B cell (primary cell): Measurements from ENCODE around the gene TSC22D1. TPM values are rescaled to one million over a fixed set of nuclear protein-coding genes. Genes with fewer than 3 reads are reported as not detected.

Experiments used
- ATAC-seq: fragments of 200-7000 bp; cut with Tn5 transposase; one replicate; pipeline ENCODE4 v1.10.0; 2021; ENCODE audit warnings: low read depth, mild to moderate bottlenecking, moderate number of reproducible peaks, moderate library complexity
- CTCF ChIA-PET: fragments of 350-600 bp; sonication (Branson Sonifier 250); formaldehyde crosslinking; loops from one replicate; lab custom pipeline; 2021; ENCODE audit warnings: antibody characterized with exemption, inconsistent platforms; lab: Charles Lee
- POLR2A ChIA-PET: fragments of 350-600 bp; sonication (Branson Sonifier 250); formaldehyde crosslinking; loops from one replicate; lab custom pipeline; 2021; ENCODE audit warnings: antibody characterized with exemption; lab: Charles Lee
- DNase-seq: peaks from one replicate; pipeline ENCODE4 v3.0.0; 2013
- H2AFZ ChIP-seq: 2 replicates; pipeline ENCODE4 v1.6.1; 2012; ENCODE audit warnings: mild to moderate bottlenecking, low read depth, low read length; ENCODE audit not compliant: insufficient read depth, poor library complexity, severe bottlenecking
- H3K27ac ChIP-seq, 2 donors: 1 replicate in 1 of 2; 2 replicates in 1 of 2; pipeline ENCODE4 v1.5.1; 2012 to 2013; ENCODE audit warnings: low read length in 2 of 2, mild to moderate bottlenecking in 2 of 2, moderate library complexity in 1 of 2
- H3K27me3 ChIP-seq, 4 experiments: fragments of 200-600 bp in 1 of 4; sonication (generic) in 1 of 4; replicated peaks in 1 of 4; 1 replicate in 2 of 4; 2 replicates in 2 of 4; pipeline versions ENCODE4 v1.6.1 to v1.7.0; 2013 to 2016; ENCODE audit warnings: low read length in 3 of 4, mild to moderate bottlenecking in 2 of 4, mixed read lengths in 1 of 4, moderate library complexity in 1 of 4; ENCODE audit not compliant: insufficient read depth in 4 of 4, control insufficient read depth in 3 of 4; ENCODE audit errors: control extremely low read depth in 1 of 4
- H3K36me3 ChIP-seq, 2 experiments: replicated peaks in 1 of 2; 1 replicate in 1 of 2; 2 replicates in 1 of 2; pipeline versions ENCODE4 v1.6.1 to v1.7.1; 2013; ENCODE audit warnings: low read length in 1 of 2; ENCODE audit not compliant: insufficient read depth in 2 of 2, control insufficient read depth in 1 of 2; ENCODE audit errors: control extremely low read depth in 1 of 2, extremely low read depth in 1 of 2
- H3K4me1 ChIP-seq, 2 donors: fragments of 200-600 bp in 1 of 2; sonication (generic) in 1 of 2; 1 replicate in 1 of 2; 2 replicates in 1 of 2; pipeline versions ENCODE4 v1.5.1 to v1.6.1; 2013 to 2017; ENCODE audit warnings: low read length in 2 of 2; ENCODE audit not compliant: control insufficient read depth in 2 of 2, insufficient read depth in 2 of 2
- H3K4me2 ChIP-seq: replicated peaks from 2 replicates; pipeline ENCODE3; 2012; ENCODE audit warnings: mild to moderate bottlenecking, low read depth, low read length; ENCODE audit not compliant: poor library complexity, severe bottlenecking
- H3K4me3 ChIP-seq, 5 experiments: fragments of 200-600 bp in 1 of 5; sonication (generic) in 1 of 5; 1 replicate in 3 of 5; 2 replicates in 2 of 5; pipeline versions ENCODE4 v1.5.1 to v1.7.0; 2011 to 2016; ENCODE audit warnings: low read length in 4 of 5, mild to moderate bottlenecking in 4 of 5, low read depth in 2 of 5, control low read depth in 1 of 5, moderate library complexity in 1 of 5; ENCODE audit not compliant: insufficient read depth in 1 of 5; ENCODE audit errors: control extremely low read depth in 1 of 5, extremely low read depth in 1 of 5
- H3K79me2 ChIP-seq: fragments of 200-600 bp; sonication (generic); one replicate; pipeline ENCODE4 v1.6.0; 2016; ENCODE audit warnings: low read length; ENCODE audit not compliant: control insufficient read depth, insufficient read depth
- H3K9ac ChIP-seq: fragments of 200-600 bp; sonication (generic); 2 replicates; pipeline ENCODE4 v1.6.1; 2017; ENCODE audit warnings: mild to moderate bottlenecking, low read length, moderate library complexity
- H3K9me3 ChIP-seq, 3 donors: one replicate each; pipeline versions ENCODE4 v1.6.1 to v1.7.1; 2013; ENCODE audit warnings: low read length in 2 of 3; ENCODE audit not compliant: control insufficient read depth in 2 of 3, insufficient read depth in 1 of 3; ENCODE audit errors: control extremely low read depth in 1 of 3
- H4K20me1 ChIP-seq: 2 replicates; pipeline ENCODE4 v1.6.0; 2012; ENCODE audit warnings: mild to moderate bottlenecking, low read length; ENCODE audit not compliant: insufficient read depth, control insufficient read depth, poor library complexity, severe bottlenecking
- H3K27ac Mint-ChIP-seq: one replicate; pipeline ENCODE4 v1.8.0; 2021; ENCODE audit warnings: mixed read lengths
- H3K27me3 Mint-ChIP-seq: one replicate; pipeline ENCODE4 v1.8.0; 2021; ENCODE audit warnings: mixed read lengths
- H3K4me1 Mint-ChIP-seq: one replicate; pipeline ENCODE4 v1.8.0; 2021; ENCODE audit warnings: mixed read lengths
- H3K4me3 Mint-ChIP-seq: one replicate; pipeline ENCODE4 v1.8.0; 2021; ENCODE audit warnings: mixed read lengths
- H3K9me3 Mint-ChIP-seq: one replicate; pipeline ENCODE4 v1.8.0; 2022; ENCODE audit warnings: mixed read lengths; ENCODE audit not compliant: insufficient read depth
- EZH2 ChIP-seq: IDR thresholded peaks from 2 replicates; pipeline ENCODE4 v1.6.1; 2012; ENCODE audit warnings: borderline replicate concordance, low read depth, mild to moderate bottlenecking, moderate library complexity, low read length; ENCODE audit not compliant: insufficient read depth, poor library complexity, severe bottlenecking
- WGBS: methylation state at CpG from one replicate; pipeline ENCODE4 v1.1.5; 2013; ENCODE audit warnings: missing lambda C conversion rate; ENCODE audit not compliant: insufficient coverage; 5-methylcytosine and 5-hydroxymethylcytosine counted together
- intact Hi-C: fragments of 100-400 bp; cut with micrococcal nuclease; formaldehyde crosslinking; loops from one replicate; pipeline ENCODE4 v1.10.0; 2022
- polyA plus RNA-seq: library from polyadenylated mRNA; depleted of rRNA; stranded (reverse); fragments of >200 nt; gene quantifications from 2 replicates; pipeline ENCODE4 v1.2.3, GENCODE V29; 2012
- total RNA-seq, 2 donors: library from RNA; stranded (reverse); fragments of 120-200 nt in 1 of 2; gene quantifications; 1 replicate in 1 of 2; 2 replicates in 1 of 2; pipeline versions ENCODE4 v1.2.3 to v1.2.4, GENCODE V29; 2013 to 2022
- TF ChIP-seq, protein P1 (sequence below): fragments of 200-600 bp; IDR thresholded peaks from one replicate; pipeline ENCODE4 v1.8.0; 2022; ENCODE audit warnings: antibody characterized with exemption, mild to moderate bottlenecking

TSC22D1 gene
- total and polyA plus RNA-seq, 2 donors (not counting 1 experiment from before 2014, with no cell fraction given), result 7.0 to 36.6 TPM

DNA sequence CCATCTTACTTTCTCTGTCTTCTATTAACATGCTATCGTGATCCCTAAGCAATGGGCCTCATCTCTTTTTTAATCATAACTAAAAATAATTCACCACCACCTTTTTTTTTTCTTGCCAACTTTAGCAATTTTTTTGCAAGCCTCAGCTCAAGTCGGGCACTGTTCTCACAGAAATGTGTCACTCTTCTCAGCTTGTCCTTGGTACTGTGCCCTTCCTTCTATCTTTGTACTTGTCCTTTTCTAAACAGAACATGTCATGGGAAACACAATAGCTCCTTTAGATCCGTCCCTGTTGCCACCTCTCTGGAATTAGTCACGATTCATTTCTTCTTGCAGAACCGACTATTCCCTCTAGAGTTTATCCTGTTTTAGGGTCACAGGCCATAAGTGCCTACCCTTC lies 192.2 kb downstream of the TSC22D1 start:
- Mint-ChIP-seq H3K9me3 (no peaks in the 10 kb centered on the region), H3K4me1 (no peaks in the 10 kb centered on the region), H3K27me3 (no peaks in the 10 kb centered on the region), H3K27ac (no peak overlapping the region), H3K4me3 (no peak overlapping the region)
- no peaks in the 10 kb centered on the region for H3K36me3 ChIP-seq
- TF ChIP-seq EZH2, result no peak
- TF ChIP-seq, protein P1, sequence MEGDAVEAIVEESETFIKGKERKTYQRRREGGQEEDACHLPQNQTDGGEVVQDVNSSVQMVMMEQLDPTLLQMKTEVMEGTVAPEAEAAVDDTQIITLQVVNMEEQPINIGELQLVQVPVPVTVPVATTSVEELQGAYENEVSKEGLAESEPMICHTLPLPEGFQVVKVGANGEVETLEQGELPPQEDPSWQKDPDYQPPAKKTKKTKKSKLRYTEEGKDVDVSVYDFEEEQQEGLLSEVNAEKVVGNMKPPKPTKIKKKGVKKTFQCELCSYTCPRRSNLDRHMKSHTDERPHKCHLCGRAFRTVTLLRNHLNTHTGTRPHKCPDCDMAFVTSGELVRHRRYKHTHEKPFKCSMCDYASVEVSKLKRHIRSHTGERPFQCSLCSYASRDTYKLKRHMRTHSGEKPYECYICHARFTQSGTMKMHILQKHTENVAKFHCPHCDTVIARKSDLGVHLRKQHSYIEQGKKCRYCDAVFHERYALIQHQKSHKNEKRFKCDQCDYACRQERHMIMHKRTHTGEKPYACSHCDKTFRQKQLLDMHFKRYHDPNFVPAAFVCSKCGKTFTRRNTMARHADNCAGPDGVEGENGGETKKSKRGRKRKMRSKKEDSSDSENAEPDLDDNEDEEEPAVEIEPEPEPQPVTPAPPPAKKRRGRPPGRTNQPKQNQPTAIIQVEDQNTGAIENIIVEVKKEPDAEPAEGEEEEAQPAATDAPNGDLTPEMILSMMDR, result no peak
- ATAC-seq (no peak), DNase-seq (no peak)
- H3K4me3 ChIP-seq, result no peak overlapping the region
- H3K9me3 ChIP-seq, result no peaks in the 10 kb centered on the region
- H3K27me3 ChIP-seq, result no peaks in the 10 kb centered on the region
- CTCF ChIA-PET, result no interaction called here
- POLR2A ChIA-PET, result no interaction called here
- WGBS, result 76% methylated on average over 4 of the region's 5 CpGs
- H4K20me1 ChIP-seq, result no peaks in the 10 kb centered on the region
- intact Hi-C loops, result no loop called here
- H3K4me2 ChIP-seq, result no peak overlapping the region
- H3K4me1 ChIP-seq, result peaks cover 0 to 3% of the 10 kb centered on the region in 2 donors
- no peak overlapping the region for H3K9ac ChIP-seq
- no peaks in the 10 kb centered on the region for H3K79me2 ChIP-seq
- H2AFZ ChIP-seq, result no peak overlapping the region
- no peak overlapping the region for H3K27ac ChIP-seq

GRCh38 chr13:44382635-44383145 lies 193.4 kb downstream of the TSC22D1 start:
- Histone ChIP-seq H3K27me3 (no peaks in the 10 kb centered on the region), H3K36me3 (no peaks in the 10 kb centered on the region), H3K4me3 (no peak overlapping the region), H3K9ac (no peak overlapping the region), H4K20me1 (no peaks in the 10 kb centered on the region), H2AFZ (no peak overlapping the region), H3K4me2 (no peak overlapping the region), H3K4me1 (no peaks in the 10 kb centered on the region), H3K27ac (no peak overlapping the region), H3K9me3 (no peaks in the 10 kb centered on the region), H3K79me2 (no peaks in the 10 kb centered on the region)
- H3K4me3 Mint-ChIP-seq, result no peak overlapping the region
- 60% methylated on average over 3 of the region's 5 CpGs for WGBS
- no peaks in the 10 kb centered on the region for H3K27me3 Mint-ChIP-seq
- intact Hi-C loops, result no loop called here
- no peak for TF ChIP-seq EZH2
- TF ChIP-seq, protein P1, result no peak
- DNase-seq (no peak), ATAC-seq (no peak)
- CTCF ChIA-PET, result no interaction called here
- no peaks in the 10 kb centered on the region for H3K4me1 Mint-ChIP-seq
- POLR2A ChIA-PET, result interaction anchor here (0.7 kb wide), 1 partner anchor 15 kb away, joined by 3 read pairs; no protein-coding TSS in a partner anchor
- no peak overlapping the region for H3K27ac Mint-ChIP-seq
- H3K9me3 Mint-ChIP-seq, result no peaks in the 10 kb centered on the region

Other genes starting within 250 kb of the TSC22D1 start
- gene SERP2, start 202.5 kb downstream of the TSC22D1 start, total RNA-seq, result not detected in 2 replicates
- gene SERP2, start 202.5 kb downstream of the TSC22D1 start, polyA plus RNA-seq, result 0.43 and 0.49 TPM in 2 replicates